Mesenchymal stem cell (in vitro differentiated cells and primary cell): ENCODE results near the gene EEIG1.

Experiments
- DNase-seq: peaks from one replicate; pipeline ENCODE4 v3.0.0-alpha.2; 2013
- H2AFZ ChIP-seq: one replicate; pipeline ENCODE4 v1.6.1; 2013; ENCODE audit warnings: low read depth, mild to moderate bottlenecking, control low read depth, inconsistent platforms, low read length, moderate library complexity
- H2AK5ac ChIP-seq: 2 replicates; pipeline ENCODE4 v1.6.1; 2013; ENCODE audit warnings: low read length, moderate library complexity, mild to moderate bottlenecking, inconsistent platforms; ENCODE audit not compliant: severe bottlenecking
- H2BK120ac ChIP-seq: one replicate; pipeline ENCODE4 v1.6.1; 2013; ENCODE audit warnings: low read depth, mild to moderate bottlenecking, inconsistent platforms, low read length, moderate library complexity
- H2BK12ac ChIP-seq, 2 experiments: one replicate each; pipeline ENCODE4 v1.6.1; 2013; ENCODE audit warnings: inconsistent platforms in 2 of 2, low read length in 2 of 2, mild to moderate bottlenecking in 2 of 2, moderate library complexity in 2 of 2, control low read depth in 1 of 2
- H2BK15ac ChIP-seq: one replicate; pipeline ENCODE4 v1.6.1; 2013; ENCODE audit warnings: mild to moderate bottlenecking, low read depth, inconsistent platforms; ENCODE audit not compliant: poor library complexity, severe bottlenecking
- H2BK5ac ChIP-seq: 2 replicates; pipeline ENCODE4 v1.6.1; 2013; ENCODE audit warnings: low read depth, mild to moderate bottlenecking, low read length, control low read depth, inconsistent platforms; ENCODE audit not compliant: poor library complexity, severe bottlenecking
- H3K14ac ChIP-seq, 2 experiments: one replicate each; pipeline ENCODE4 v1.6.1; 2013; ENCODE audit warnings: inconsistent platforms in 2 of 2, low read length in 2 of 2, control low read depth in 1 of 2, mild to moderate bottlenecking in 1 of 2, moderate library complexity in 1 of 2
- H3K18ac ChIP-seq, 2 experiments: one replicate each; pipeline ENCODE4 v1.6.1; 2013; ENCODE audit warnings: inconsistent platforms in 2 of 2, low read length in 2 of 2, control low read depth in 1 of 2, low read depth in 1 of 2, mild to moderate bottlenecking in 1 of 2
- H3K23ac ChIP-seq, 2 experiments: one replicate each; pipeline ENCODE4 v1.6.1; 2013; ENCODE audit warnings: inconsistent platforms in 2 of 2, low read length in 2 of 2, mild to moderate bottlenecking in 2 of 2, moderate library complexity in 2 of 2, control low read depth in 1 of 2
- H3K27ac ChIP-seq: 2 replicates; pipeline ENCODE4 v1.5.1; 2013; ENCODE audit warnings: mild to moderate bottlenecking, moderate library complexity, low read length, control low read depth, inconsistent platforms; ENCODE audit not compliant: poor library complexity, severe bottlenecking
- H3K27me3 ChIP-seq, 2 experiments: 2 replicates each; pipeline versions ENCODE4 v1.6.1 to v1.7.0; 2013; ENCODE audit warnings: low read length in 2 of 2, mild to moderate bottlenecking in 2 of 2, moderate library complexity in 2 of 2, control low read depth in 1 of 2, inconsistent platforms in 1 of 2; ENCODE audit not compliant: control insufficient read depth in 1 of 2, insufficient read depth in 1 of 2
- H3K36me3 ChIP-seq, 2 experiments: 2 replicates each; pipeline versions ENCODE4 v1.6.1 to v1.7.0; 2013; ENCODE audit warnings: low read length in 2 of 2, control low read depth in 1 of 2, inconsistent platforms in 1 of 2, low read depth in 1 of 2, mild to moderate bottlenecking in 1 of 2; ENCODE audit not compliant: insufficient read depth in 2 of 2, control insufficient read depth in 1 of 2
- H3K4ac ChIP-seq, 2 experiments: one replicate each; pipeline ENCODE4 v1.6.1; 2013; ENCODE audit warnings: inconsistent platforms in 2 of 2, low read length in 2 of 2, mild to moderate bottlenecking in 2 of 2, moderate library complexity in 2 of 2, control low read depth in 1 of 2, low read depth in 1 of 2
- H3K4me1 ChIP-seq: 2 replicates; pipeline ENCODE4 v1.6.1; 2013; ENCODE audit warnings: low read depth, low read length, control low read depth; ENCODE audit not compliant: control insufficient read depth, insufficient read depth
- H3K4me2 ChIP-seq: 2 replicates; pipeline ENCODE4 v1.6.1; 2013; ENCODE audit warnings: low read length, mild to moderate bottlenecking, inconsistent platforms; ENCODE audit not compliant: poor library complexity, severe bottlenecking
- H3K4me3 ChIP-seq, 2 experiments: 2 replicates each; pipeline versions ENCODE4 v1.5.1 to v1.7.0; 2013; ENCODE audit warnings: low read length in 2 of 2, mild to moderate bottlenecking in 2 of 2, control low read depth in 1 of 2, low read depth in 1 of 2; ENCODE audit not compliant: insufficient read depth in 1 of 2
- H3K79me1 ChIP-seq: replicated peaks from 2 replicates; pipeline ENCODE4 v1.6.1; 2013; ENCODE audit warnings: mild to moderate bottlenecking, control low read depth, low read length, inconsistent platforms; ENCODE audit not compliant: poor library complexity, severe bottlenecking
- H3K9ac ChIP-seq: 2 replicates; pipeline ENCODE4 v1.7.0; 2013; ENCODE audit warnings: mild to moderate bottlenecking, low read length, moderate library complexity
- H3K9me3 ChIP-seq: 2 replicates; pipeline ENCODE4 v1.7.0; 2013; ENCODE audit warnings: mild to moderate bottlenecking, low read length; ENCODE audit not compliant: control insufficient read depth
- H4K8ac ChIP-seq: one replicate; pipeline ENCODE4 v1.6.1; 2013; ENCODE audit warnings: inconsistent platforms, mild to moderate bottlenecking, low read length, moderate library complexity
- H4K91ac ChIP-seq: one replicate; pipeline ENCODE4 v1.6.1; 2013; ENCODE audit warnings: mild to moderate bottlenecking, low read length, inconsistent platforms
- whole genome bisulfite sequencing: methylation state at CpG from one replicate; pipeline ENCODE4 v1.1.7; 2013; ENCODE audit warnings: mixed read lengths; 5-methylcytosine and 5-hydroxymethylcytosine counted together

The EEIG1 gene

GRCh38 chr9:127953154-127953553 is 27.6 kb downstream of the EEIG1 start:
- no peak overlapping the region for H3K14ac ChIP-seq
- H3K27ac ChIP-seq, result no peak overlapping the region
- H3K9me3 ChIP-seq, result no peaks in the 10 kb centered on the region
- no peak overlapping the region for H2BK15ac ChIP-seq
- H2AK5ac ChIP-seq, result no peak overlapping the region
- H3K4me2 ChIP-seq, result no peak overlapping the region
- H3K4ac ChIP-seq, result no peak overlapping the region
- DNase-seq, result no peak
- peaks cover 24% of the 10 kb centered on the region for H3K4me1 ChIP-seq
- H3K79me1 ChIP-seq, result peaks cover 30% of the 10 kb centered on the region
- peaks cover 5 to 20% of the 10 kb centered on the region in 2 experiments for H3K36me3 ChIP-seq
- no peak overlapping the region for H3K4me3 ChIP-seq
- no peak overlapping the region for H4K91ac ChIP-seq
- H3K9ac ChIP-seq, result no peak overlapping the region
- WGBS, result no CpG with 5 or more reads among the region's 1 CpG
- H3K27me3 ChIP-seq, result no peaks in the 10 kb centered on the region
- no peak overlapping the region for H2BK5ac ChIP-seq
- H3K23ac ChIP-seq, result no peak overlapping the region
- H2BK12ac ChIP-seq, result no peak overlapping the region
- no peak overlapping the region for H4K8ac ChIP-seq
- H2BK120ac ChIP-seq, result no peak overlapping the region
- H2AFZ ChIP-seq, result no peak overlapping the region
- H3K18ac ChIP-seq, result no peak overlapping the region

- Histone ChIP-seq H3K9me3 (no peaks in the 10 kb centered on the region), H4K8ac (no peak overlapping the region), H3K27me3 (no peaks in the 10 kb centered on the region), H3K18ac (no peak overlapping the region), H3K4me3 (no peak overlapping the region), H3K4ac (no peak overlapping the region), H3K79me1 (peaks cover 29% of the 10 kb centered on the region), H3K27ac (no peak overlapping the region), H2BK12ac (no peak overlapping the region), H3K14ac (no peak overlapping the region), H3K4me1 (peaks cover 23% of the 10 kb centered on the region), H3K23ac (no peak overlapping the region), H2BK5ac (no peak overlapping the region), H4K91ac (no peak overlapping the region), H3K9ac (no peak overlapping the region), H2AFZ (no peak overlapping the region), H3K4me2 (no peak overlapping the region), H3K36me3 (peaks cover 14 to 31% of the 10 kb centered on the region in 2 experiments), H2BK120ac (no peak overlapping the region), H2BK15ac (no peak overlapping the region), H2AK5ac (no peak overlapping the region)
- 94% methylated on average over 21 of the region's 21 CpGs for WGBS
- DNase-seq, result no peak
These were observed 30.1 kb downstream of the EEIG1 start for GRCh38 chr9:127950513-127951289.

- H3K4me2 ChIP-seq, result no peak overlapping the region
- H4K8ac ChIP-seq, result no peak overlapping the region
These were observed 30.8 kb downstream of the EEIG1 start for GRCh38 chr9:127949827-127950512.

More at GRCh38 chr9:127949827-127950512, 30.8 kb downstream of the EEIG1 start:
- H3K4me3 ChIP-seq, result no peak overlapping the region
- no peak overlapping the region for H3K4ac ChIP-seq
- H2BK12ac ChIP-seq, result no peak overlapping the region
- no peak for DNase-seq
- H3K23ac ChIP-seq, result no peak overlapping the region
- WGBS, result 92% methylated on average over 17 of the region's 17 CpGs
- H3K79me1 ChIP-seq, result peaks cover 28% of the 10 kb centered on the region
- no peak overlapping the region for H3K27ac ChIP-seq
- peaks cover 15% of the 10 kb centered on the region for H3K4me1 ChIP-seq
- no peak overlapping the region for H2AFZ ChIP-seq
- no peak overlapping the region for H2BK120ac ChIP-seq
- no peak overlapping the region for H2BK5ac ChIP-seq
- no peak overlapping the region for H2BK15ac ChIP-seq
- H3K9me3 ChIP-seq, result no peaks in the 10 kb centered on the region
- H3K36me3 ChIP-seq, result peaks cover 21 to 38% of the 10 kb centered on the region in 2 experiments
- no peak overlapping the region for H4K91ac ChIP-seq
- no peak overlapping the region for H3K18ac ChIP-seq
- H3K14ac ChIP-seq, result no peak overlapping the region
- H3K9ac ChIP-seq, result no peak overlapping the region
- no peaks in the 10 kb centered on the region for H3K27me3 ChIP-seq
- H2AK5ac ChIP-seq, result no peak overlapping the region
